HEK293 (cell line): Measurements from ENCODE around the gene B4GALT2.
A peak's percentile ranks its signal among the peaks of the same experiment; 100 is the strongest.

Source experiments
- YY1 ChIP-seq: fragments of 450-650 bp; formaldehyde crosslinking; IDR thresholded peaks from 2 replicates; pipeline ENCODE4 v1.5.1; 2018; ENCODE audit warnings: missing biosample characterization, missing genetic modification characterization
- ZBTB21 ChIP-seq: fragments of 450-650 bp; formaldehyde crosslinking; IDR thresholded peaks from 2 replicates; pipeline ENCODE4 v1.5.1; 2017; ENCODE audit warnings: missing biosample characterization, missing genetic modification characterization
- ZNF433 ChIP-seq: fragments of 450-650 bp; formaldehyde crosslinking; IDR thresholded peaks from 2 replicates; pipeline ENCODE4 v1.5.1; 2016; ENCODE audit warnings: missing biosample characterization, missing genetic modification characterization, low read depth
- ZNF449 ChIP-seq: fragments of 450-650 bp; formaldehyde crosslinking; IDR thresholded peaks from 2 replicates; pipeline ENCODE4 v1.5.1; 2017; ENCODE audit warnings: missing biosample characterization, mild to moderate bottlenecking, missing genetic modification characterization, moderate library complexity
- ZNF707 ChIP-seq: fragments of 450-650 bp; formaldehyde crosslinking; IDR thresholded peaks from 2 replicates; pipeline ENCODE4 v1.5.1; 2016; ENCODE audit warnings: missing biosample characterization, missing genetic modification characterization
- ZNF76 ChIP-seq: fragments of 450-650 bp; formaldehyde crosslinking; IDR thresholded peaks from 2 replicates; pipeline ENCODE4; 2016; ENCODE audit warnings: low read depth, missing biosample characterization, missing genetic modification characterization, borderline replicate concordance
- TF ChIP-seq, protein P1 (sequence below): fragments of 450-650 bp; formaldehyde crosslinking; IDR thresholded peaks from 2 replicates; pipeline ENCODE4 v1.5.1; 2016; ENCODE audit warnings: missing biosample characterization, missing genetic modification characterization
- TF ChIP-seq, protein P2 (sequence below): IDR thresholded peaks from 2 replicates; pipeline ENCODE4 v1.6.1; 2011; ENCODE audit warnings: mild to moderate bottlenecking, low read depth, low read length, borderline replicate concordance

GRCh38 chr1:43994794-43995790, 16.1 kb downstream of the B4GALT2 start:
- TF ChIP-seq ZBTB21 (tag by site-specific recombination) (no peak), YY1 (tag by site-specific recombination) (no peak), ZNF449 (no peak), ZNF433 (no peak), ZNF707 (no peak), ZNF76 (tag by site-specific recombination) (no peak)
- TF ChIP-seq, protein P1, sequence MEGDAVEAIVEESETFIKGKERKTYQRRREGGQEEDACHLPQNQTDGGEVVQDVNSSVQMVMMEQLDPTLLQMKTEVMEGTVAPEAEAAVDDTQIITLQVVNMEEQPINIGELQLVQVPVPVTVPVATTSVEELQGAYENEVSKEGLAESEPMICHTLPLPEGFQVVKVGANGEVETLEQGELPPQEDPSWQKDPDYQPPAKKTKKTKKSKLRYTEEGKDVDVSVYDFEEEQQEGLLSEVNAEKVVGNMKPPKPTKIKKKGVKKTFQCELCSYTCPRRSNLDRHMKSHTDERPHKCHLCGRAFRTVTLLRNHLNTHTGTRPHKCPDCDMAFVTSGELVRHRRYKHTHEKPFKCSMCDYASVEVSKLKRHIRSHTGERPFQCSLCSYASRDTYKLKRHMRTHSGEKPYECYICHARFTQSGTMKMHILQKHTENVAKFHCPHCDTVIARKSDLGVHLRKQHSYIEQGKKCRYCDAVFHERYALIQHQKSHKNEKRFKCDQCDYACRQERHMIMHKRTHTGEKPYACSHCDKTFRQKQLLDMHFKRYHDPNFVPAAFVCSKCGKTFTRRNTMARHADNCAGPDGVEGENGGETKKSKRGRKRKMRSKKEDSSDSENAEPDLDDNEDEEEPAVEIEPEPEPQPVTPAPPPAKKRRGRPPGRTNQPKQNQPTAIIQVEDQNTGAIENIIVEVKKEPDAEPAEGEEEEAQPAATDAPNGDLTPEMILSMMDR (tag by site-specific recombination) = peak; percentile 63
- TF ChIP-seq, protein P2, sequence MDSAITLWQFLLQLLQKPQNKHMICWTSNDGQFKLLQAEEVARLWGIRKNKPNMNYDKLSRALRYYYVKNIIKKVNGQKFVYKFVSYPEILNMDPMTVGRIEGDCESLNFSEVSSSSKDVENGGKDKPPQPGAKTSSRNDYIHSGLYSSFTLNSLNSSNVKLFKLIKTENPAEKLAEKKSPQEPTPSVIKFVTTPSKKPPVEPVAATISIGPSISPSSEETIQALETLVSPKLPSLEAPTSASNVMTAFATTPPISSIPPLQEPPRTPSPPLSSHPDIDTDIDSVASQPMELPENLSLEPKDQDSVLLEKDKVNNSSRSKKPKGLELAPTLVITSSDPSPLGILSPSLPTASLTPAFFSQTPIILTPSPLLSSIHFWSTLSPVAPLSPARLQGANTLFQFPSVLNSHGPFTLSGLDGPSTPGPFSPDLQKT = no peak
